OCI-M1 (cell line): Measurements from ENCODE around the gene APOL1.
"Not testable (repeated sequence)": the region's sequence is repeated elsewhere in the genome, so short reads cannot be mapped to it uniquely, and the experiment has no call there.

Experiments
- DNase-seq: peaks from one replicate; lab custom pipeline; 2025; lab: John Stamatoyannopoulos, UW

Gene APOL1

DNA sequence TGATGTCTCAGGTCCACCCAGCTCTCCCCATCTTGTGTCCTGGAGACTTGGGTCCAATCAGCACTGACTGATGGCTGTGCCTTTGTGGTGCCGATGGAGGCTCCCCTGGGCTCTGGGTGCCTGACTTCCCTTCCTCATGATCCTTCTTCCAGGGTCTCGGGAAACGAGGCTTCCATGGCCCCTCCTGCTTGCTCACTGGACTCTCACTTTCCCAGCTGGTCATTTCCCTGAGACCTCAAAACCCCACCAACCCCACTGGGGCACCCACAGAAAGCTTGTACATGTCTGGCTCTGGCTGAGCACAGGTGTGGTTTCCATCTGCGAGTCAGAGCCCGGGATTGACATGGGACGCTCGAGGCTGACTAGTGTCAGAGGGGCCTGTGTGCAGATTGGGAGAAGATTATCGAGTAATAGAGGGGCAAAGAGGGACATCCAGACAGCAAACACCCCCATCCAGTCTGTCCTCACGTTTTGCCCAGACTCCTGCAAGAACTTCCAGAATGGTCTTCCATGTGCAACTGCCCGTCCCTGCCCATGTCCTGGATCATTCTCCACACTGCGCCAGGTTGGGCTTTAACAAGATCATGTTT, 15.1 kb downstream of the APOL1 start:
- DNase-seq, result no peak

DNA sequence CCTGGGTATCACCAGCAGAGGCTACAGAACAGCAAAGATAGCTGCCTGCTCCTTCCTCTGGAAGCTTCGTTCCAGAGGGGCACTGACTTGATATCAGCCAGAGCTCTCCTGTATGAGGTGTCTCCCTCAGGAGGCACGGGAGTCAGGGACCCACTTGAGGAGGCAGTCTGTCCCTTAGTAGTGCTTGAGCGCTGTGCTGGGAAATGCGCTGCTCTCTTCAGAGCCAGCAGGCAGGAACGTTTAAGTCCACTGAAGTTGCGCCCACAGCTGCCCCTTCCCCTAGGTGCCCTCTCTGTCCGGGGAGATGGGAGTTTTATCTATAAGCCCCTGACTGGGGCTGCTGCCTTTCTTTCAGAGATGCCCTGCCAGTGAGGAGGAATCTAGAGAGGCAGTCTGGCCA, 18.3 kb downstream of the APOL1 start:
- not testable (repeated sequence) for DNase-seq

DNA sequence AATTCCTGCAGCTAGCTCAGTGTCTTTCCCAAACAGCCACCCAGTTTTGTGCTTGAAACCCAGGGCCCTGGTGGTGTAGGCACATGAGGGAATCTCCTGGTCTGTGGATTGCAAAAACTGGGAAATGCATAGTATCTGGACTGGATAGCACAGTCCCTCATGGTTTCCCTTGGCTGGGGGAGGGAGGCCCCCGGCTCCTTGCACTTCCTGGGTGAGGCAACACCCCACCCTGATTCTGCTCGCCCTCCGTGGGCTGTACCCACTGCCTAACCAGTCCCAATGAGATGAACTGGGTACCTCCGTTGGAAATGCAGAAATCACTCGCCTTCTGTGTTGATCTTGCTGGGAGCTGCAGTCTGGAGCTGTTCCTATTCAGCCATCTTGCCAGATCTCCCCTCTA, 19.0 kb downstream of the APOL1 start:
- DNase-seq, result not testable (repeated sequence)

DNA sequence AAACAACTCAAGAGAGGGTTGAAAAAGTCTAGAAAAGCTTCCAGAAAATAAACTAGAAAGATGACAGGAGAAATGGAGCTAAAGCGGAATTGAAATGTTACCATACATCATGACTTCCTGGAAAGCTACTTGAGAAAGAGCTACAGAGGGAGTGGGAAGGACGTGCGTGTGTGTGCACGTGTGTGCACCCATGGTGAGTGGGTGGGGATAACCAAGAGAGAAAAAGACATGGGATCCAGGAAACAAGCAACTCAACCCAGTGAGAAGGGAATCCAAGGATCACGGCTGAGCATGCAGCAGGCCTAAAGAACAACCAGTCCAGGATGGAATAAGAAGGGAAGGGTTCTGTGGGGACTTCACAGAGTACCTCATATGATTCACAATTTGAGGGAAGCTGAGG, 21.6 kb downstream of the APOL1 start:
- DNase-seq, result no peak

DNA sequence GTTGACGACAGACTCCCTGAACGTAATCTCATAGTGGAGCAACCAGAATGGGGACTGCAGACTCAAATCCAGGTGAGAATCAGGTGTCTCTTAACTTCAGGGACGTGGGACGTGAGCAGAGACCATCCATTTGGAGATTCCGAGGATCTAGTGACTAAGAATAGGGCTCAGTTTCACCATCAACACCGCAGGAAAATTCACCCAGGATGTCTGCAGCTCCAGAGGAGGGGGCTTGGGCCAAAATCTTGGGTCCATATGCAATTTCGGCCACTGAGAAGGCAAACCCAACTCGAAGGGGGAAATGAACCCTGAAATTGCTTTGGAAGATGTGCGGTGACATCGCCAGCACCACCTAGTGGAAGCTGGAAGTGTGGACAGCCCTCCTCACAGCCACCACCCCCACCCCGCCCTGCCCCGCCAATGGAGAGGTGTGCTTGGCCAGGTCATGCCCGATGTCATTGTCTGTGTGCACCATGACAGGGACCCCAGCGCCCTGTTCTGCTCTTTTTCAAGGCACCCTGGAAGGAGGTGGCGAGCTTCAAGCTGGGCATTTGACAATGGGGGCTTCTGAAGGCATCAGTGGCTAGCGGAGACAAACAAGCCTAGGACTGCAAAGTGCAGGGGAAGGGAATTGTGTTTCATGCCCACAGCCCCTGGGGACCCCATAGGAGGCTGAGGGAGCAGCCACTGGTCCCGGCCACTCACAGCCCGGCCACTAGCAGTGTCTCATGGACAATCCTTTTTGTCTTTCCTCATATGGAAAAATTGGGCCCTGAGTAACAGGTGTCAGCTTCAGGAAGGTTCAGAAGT, 24.8 kb downstream of the APOL1 start:
- DNase-seq, result peak; percentile 72

DNA sequence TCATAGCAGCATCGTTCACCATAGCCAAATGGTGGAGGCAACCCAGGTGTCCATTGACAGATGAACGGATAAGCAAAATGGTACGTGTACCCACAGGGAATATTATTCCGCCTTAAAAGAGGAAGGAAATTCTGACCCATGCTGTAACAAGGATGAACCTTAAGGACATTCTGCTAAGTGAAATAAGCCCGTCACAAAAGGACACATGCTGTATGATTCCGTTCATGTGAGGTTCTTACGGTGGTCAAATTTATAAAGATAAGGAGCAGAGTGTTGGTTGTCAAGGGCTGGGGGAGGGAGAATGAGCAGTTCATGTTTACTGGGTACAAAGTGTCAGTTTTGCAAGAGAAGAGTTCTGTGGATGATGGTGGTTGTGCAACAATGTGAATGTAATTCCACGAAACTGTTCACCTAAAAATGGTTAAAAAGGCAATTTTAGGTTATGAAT, 26.3 kb downstream of the APOL1 start:
- DNase-seq, result peak; percentile 49

DNA sequence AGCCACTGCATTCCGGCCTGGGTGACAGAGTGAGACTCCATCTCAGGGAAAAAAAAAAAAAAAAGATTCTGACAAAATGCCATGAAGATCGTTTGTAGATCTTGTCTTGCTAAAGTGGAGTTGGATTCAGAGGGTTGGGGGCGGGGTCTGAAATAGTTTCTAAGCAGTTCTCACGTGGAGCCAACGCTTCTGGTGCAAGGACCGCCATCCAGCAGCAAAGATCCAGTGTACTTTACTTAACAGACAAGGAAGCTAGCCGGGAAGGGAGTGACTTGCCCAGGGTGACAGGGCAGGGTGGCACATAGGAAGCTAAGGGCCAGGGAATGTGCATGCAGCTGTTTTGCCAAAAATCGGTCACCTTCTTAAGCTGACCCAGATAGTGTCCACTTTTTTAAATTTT, 27.4 kb downstream of the APOL1 start:
- no peak for DNase-seq

DNA sequence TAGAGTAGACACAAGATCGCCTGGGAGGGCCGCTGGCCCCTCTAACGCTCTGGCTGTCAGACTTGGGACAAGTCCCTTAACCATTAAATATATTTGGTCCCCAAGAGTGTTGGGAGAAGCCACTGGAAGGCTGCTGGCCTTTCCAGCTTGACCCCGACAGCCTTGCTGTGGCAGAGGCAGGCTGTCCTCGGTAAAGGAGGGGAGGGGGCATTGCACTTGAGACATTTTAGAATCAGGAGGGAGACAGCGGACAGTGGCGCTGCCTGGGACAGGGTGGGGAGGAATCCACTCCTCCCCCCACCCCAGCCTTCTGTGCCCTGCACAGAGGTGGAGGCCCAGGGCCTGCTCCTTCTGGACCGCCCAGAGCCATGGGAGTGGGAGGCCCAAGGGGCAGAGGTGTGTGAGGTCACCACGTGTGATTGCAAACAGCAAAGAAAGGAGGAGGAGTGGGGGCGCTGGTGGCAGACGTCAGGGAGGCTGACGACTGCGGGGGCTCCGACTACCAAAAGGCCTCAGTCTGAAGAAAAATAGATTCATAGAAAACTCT, 28.9 kb downstream of the APOL1 start:
- no peak for DNase-seq

DNA sequence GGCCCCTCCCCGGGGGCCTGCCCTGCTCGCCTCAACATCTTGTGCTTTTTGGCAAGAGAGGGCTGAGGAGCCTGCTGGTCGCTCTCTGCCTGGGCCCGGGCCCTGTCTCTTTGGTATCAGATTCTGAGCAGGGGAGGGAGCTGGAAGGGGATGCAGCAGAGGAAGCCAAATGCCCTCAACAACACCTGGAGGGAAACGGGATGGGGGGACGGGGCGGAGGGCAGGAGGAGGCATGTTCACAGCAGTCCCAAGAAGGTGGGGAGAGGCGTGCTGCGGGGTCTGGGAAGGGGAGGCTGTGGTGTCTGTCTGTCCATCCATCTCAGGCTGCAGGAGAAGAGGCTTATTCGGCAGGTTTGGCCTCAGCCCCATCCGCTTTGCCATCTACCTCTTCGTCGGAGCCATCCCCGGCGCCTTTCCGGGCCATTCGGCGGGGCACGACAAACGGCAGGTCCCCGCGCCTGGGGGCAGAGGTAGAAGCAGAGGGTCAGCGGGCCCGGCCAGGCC, 29.4 kb downstream of the APOL1 start:
- no peak for DNase-seq

DNA sequence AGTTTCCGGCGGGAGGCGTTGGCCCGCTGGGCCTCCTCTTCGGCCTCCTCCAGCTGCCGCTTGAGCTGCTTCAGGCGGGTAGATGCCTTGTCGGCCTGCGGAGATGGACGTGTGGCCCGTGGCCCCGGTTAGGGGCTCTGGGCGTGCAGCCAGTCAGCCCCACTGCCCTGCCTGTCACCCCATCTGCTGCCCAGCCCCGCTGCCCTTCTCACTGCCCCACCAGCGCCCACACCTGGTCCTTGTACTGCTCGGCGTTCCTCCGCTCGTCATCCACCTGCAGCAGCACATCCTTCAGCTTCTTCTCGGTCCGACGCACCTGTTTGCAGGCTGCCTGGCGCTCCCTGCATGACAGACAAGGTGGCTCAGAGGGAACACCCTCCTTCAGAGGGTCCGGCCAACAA, 31.2 kb downstream of the APOL1 start:
- DNase-seq, result no peak

DNA sequence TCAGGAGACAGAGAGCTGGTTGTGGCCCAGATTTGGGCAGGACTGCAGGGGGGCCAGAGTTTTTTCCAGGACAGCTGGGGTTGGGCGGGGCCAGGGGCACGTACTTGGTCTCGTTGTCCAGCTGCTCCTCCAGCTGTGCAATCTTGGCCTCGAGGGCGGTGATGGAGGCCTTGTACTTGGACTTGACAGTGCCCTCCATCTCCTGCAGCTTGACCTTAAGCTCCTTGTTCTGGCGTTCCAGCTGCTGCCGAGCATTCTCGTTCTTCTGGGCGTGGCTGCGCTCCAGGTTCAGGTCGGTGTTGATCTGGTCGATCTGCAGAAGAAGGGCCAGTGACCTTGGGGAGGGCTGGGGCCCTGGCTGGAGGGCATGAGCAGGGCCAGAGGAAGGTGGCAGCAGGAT, 32.1 kb downstream of the APOL1 start:
- DNase-seq, result no peak

DNA sequence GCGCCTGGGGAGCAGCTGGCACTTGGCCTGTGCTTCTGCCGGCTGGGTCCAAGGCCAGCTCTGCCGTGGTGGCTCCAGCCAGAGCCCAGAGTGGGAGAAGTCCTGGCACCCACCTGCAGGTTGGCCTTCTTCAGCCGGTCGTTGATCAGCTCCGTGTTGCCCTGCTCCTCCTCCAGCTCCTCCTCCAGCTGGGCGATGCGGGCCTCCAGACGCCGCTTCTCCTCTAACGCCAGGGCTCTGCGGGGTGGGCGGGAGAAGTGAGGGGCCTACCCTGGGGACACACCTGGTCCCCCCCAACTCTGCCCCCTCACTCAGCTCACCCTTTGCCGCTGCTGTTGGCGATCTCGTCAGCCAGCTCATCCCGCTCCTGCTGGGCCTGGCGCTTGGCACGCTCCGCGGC, 32.6 kb downstream of the APOL1 start:
- DNase-seq, result no peak

DNA sequence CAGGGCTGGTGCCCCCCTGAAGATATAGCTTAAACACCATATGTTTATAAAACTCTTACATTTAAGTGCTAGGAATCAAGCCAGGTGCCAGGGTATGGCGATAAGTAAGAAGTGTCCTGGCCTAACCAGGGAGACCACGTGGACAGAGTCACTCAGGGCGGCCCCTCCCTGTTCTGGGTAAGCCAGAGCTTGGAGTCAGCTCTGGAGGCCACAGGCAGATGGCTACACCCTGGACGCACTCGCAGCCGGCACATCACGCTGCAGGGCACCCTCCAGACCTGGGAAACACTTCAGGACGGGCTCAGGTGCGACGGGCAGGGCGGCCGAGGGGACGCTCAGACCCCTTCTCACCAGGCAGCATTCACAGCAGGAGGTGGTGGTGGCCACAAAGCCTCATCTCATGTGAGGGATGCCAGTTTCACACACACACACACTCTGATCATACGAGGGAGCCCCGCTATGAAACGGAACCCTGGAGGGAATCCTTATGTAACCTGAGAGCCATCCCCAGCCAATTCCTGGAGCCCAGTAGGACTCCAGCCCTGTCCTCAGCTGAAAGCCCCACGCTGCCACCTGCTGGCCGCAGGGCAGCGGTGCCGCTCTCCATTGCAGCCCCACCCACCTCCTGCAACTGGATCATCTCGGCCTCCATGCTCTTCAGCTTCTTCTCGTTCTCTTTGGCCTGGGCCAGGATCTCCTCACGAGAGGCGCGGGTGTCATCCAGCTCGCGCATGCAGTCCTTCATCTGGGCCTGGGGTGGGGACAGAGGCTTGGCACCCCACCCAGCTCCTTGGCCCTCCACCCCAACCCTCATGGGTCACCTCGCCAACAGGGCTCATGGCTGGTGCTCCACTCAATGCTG, 33.4 kb downstream of the APOL1 start:
- peak; percentile 81 for DNase-seq

DNA sequence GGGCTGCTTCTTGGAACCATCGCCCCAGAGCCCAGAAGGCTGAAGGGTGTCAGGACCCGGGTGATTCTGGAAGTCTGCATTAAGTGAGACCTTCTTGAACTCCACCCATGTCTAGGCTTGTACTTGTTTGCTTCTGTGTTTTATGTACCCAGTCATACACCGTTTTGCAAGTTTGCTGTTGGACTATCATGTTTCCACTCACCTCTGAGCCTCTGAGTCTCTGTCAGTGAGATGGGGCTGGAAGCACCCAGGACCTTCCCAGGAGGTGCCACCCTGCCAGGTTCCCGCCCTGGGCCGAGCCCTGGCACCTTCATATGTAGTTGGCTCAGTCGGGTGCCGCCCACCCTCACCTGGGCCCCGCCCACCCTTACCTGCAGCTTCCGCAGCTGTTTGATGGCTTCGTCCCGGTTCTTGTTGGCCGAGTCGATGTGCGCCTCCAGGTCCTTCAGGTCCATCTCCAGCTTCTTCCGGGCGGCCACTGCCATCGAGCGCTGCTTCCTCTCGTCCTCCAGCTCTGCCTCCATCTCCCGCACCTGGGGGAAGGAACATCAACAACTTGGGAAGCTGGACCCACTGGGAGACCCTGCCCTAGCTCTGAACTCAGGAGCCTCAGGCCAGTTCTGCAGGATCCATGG, 35.1 kb downstream of the APOL1 start:
- DNase-seq, result no peak

DNA sequence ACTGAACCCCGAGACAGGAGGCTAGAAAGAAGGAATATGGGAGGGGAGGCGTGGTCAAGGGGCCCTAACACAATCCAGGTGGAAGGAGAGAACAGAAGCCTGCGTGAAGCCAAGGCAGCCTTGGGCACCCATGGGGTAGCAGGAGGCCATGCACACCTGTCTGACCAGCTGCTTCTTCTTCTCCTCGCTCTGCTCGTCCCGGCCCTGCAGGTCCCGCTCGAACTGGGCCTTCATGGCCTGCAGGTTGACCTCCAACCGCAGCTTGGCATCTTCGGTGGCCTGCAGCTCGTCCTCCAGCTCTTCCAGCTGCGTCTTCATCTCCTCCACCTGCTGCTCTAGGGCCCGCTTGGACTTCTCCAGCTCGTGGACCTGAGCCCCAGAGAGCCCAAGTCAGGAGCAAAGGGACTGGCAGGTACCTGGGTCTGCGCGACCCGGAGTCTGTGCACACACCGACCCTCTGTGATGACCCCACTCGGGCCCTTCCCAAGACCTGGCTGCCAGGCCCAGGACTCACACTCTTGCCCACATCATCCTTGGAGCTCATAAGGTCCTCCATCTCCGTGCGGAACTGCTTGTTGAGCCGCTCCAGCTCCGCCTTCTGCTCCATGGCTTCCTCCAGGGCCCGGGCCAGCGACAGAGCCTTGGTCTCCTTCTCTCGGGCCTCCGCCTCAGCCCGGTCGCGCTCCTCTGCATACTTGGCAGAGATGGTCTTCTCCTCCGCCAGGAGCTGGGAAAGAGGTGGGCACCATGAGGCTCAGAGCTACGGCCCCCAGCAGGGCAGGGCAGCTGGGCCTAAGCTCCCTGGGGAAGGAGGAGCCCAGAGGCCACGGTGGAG, 35.9 kb downstream of the APOL1 start:
- DNase-seq, result no peak

DNA sequence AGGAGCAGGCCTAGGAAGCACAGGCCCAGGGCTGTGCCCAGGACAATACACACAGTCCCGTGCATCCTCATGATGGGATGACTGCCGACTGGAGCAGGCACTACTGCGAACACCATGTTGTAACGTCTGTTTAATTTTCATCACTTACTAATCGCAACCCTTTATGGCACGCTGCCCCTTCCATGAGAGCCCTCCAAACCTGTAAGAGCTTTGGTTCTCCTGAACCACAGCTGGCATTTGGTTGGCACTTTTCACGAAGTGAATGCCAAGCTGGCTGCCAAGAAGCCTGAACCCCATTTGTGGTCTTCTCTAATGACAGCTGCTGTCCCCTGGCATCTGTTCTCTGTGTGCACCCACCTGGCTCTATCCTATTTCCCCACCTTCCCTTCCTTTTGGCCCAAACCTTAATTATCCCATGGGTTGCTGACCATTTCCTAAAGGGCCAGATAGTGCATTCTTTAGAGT, 36.5 kb downstream of the APOL1 start:
- DNase-seq, result no peak

DNA sequence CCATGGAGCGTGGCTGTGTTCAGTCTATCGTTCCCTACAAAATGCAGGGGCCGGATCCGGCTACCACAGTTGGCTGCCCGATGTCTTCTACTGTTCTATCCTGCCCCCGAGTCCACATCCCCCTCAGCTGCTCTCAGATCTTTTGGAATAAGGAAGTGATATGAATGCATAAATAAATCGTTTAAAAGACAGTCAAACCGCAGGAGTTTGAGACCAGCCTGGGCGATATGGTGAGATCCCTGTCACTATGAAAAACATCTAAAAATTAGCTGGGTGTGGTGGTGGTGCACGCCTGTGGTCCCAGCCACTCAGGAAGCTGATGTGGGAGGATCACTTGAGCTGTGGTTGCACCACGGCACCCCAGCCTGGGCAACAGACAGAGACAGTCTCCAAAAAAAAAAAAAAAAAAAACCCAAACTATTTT, 37.0 kb downstream of the APOL1 start:
- not testable (repeated sequence) for DNase-seq

DNA sequence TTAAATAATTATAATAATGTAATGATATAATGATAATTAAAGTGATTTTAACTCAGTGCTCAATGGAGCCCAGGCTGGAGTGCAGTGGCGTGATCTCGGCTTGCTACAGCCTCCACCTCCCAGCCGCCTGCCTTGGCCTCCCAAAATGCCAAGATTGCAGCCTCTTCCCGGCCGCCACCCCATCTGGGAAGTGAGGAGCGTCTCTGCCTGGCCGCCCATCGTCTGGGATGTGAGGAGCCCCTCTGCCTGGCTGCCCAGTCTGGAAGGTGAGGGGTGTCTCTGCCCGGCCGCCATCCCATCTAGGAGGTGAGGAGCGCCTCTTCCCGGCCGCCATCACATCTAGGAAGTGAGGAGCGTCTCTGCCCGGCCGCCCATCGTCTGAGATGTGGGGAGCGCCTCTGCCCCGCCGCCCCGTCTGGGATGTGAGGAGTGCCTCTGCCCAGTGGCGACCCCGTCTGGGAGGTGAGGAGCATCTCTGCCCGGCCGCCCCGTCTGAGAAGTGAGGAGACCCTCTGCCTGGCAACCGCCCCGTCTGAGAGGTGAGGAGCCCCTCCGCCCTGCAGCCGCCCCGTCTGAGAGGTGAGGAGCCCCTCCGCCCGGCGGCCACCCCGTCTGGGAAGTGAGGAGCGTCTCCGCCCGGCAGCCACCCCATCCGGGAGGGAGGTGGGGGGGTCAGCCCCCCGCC, 37.6 kb downstream of the APOL1 start:
- not testable (repeated sequence) for DNase-seq

DNA sequence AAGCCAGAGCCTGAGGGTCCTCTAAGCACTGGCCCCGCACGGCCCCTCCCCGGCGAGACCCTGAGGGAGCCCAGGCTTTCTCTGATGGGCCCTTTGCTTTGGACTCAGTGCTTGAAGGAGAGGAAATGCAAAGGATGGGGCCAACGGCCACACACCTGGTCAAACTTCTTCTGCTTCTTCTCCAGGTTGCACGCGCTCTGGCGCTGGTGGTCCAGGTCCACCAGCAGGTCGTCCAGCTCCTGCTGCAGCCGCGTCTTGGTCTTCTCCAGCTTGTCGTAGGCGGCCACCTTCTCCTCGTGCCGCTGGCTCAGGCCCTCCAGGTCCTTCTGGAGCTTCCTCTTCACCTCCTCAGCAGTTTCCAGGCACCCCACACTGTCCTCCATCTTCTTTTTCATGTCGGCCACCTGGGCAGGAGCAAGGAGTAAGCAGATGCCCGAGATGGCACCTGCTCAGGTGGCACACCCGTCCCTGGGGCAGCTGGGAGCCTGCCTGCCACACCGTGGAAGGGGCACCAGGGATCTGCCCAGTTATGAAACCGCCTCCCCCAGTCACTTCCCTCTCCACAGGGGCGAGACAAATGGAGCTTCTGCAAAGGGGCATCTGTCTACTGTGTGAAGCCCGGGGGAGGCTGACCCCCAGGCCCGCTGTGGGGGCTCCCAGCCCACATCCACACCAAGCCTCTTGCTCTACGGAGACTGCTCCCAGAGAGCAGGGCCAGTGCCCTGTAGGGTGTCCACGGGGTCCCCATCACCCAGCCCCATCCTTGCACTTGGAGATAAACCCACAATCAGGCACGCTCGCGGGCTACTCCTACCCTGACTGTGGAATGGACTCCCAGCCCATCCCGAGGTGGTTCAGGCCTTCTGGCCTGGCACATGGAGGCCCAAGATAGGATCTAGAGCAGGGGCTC, 39.2 kb downstream of the APOL1 start:
- no peak for DNase-seq
